Sigmoid colon (tissue), 4 donors: ENCODE measurements around the gene TOM1L2.

Source experiments
- EP300 ChIP-seq, 4 donors: sonication (generic); formaldehyde crosslinking; IDR thresholded peaks; one replicate each; pipeline ENCODE4 v1.6.1; 2017; ENCODE audit warnings: antibody characterized with exemption in 4 of 4
- POLR2A ChIP-seq, 2 donors: fragments of 450-650 bp; IDR thresholded peaks; one replicate each; pipeline ENCODE4 v1.6.1; 2016; ENCODE audit warnings: antibody characterized with exemption in 2 of 2, mild to moderate bottlenecking in 2 of 2, moderate library complexity in 2 of 2
- POLR2AphosphoS5 ChIP-seq, 4 donors: sonication (generic); formaldehyde crosslinking; IDR thresholded peaks; one replicate each; pipeline ENCODE4 v1.6.1; 2017; ENCODE audit warnings: antibody characterized with exemption in 4 of 4
- TF ChIP-seq, protein P1 (sequence below), 4 experiments: fragments of 450-650 bp in 3 of 4; fragments of 200-600 bp in 1 of 4; IDR thresholded peaks; one replicate each; pipeline ENCODE4 v1.5.1; 2016 to 2019; ENCODE audit warnings: antibody characterized with exemption in 4 of 4, mild to moderate bottlenecking in 3 of 4, moderate library complexity in 2 of 4

DNA sequence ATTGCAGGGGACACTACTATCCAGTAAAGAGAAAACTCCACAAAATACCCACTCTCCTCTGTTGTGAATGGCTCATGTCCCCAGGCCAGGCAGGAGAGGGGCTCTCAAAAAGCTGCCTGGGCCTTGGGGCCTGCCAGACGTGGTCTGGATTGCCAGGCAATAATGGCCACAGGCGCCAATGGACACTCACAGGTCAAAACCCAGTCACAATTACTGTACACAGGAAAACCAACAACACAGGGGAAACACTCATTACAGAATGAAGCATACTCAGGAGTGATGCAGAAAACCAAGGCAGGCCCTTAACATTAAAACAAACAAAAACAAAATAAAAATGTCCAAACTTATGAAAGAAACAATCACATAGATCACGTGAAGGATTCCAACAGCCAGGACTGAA, 100.3 kb downstream of the TOM1L2 start:
- TF ChIP-seq POLR2A (IDR thresholded peaks at IDR 0.05): no peak
- TF ChIP-seq, protein P1, sequence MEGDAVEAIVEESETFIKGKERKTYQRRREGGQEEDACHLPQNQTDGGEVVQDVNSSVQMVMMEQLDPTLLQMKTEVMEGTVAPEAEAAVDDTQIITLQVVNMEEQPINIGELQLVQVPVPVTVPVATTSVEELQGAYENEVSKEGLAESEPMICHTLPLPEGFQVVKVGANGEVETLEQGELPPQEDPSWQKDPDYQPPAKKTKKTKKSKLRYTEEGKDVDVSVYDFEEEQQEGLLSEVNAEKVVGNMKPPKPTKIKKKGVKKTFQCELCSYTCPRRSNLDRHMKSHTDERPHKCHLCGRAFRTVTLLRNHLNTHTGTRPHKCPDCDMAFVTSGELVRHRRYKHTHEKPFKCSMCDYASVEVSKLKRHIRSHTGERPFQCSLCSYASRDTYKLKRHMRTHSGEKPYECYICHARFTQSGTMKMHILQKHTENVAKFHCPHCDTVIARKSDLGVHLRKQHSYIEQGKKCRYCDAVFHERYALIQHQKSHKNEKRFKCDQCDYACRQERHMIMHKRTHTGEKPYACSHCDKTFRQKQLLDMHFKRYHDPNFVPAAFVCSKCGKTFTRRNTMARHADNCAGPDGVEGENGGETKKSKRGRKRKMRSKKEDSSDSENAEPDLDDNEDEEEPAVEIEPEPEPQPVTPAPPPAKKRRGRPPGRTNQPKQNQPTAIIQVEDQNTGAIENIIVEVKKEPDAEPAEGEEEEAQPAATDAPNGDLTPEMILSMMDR (IDR thresholded peaks at IDR 0.05): no peak
- TF ChIP-seq POLR2AphosphoS5 (IDR thresholded peaks at IDR 0.05): no peak
- no peak for TF ChIP-seq EP300 (IDR thresholded peaks at IDR 0.05)
